Fibroblast of lung (primary cell): Measurements from ENCODE around the gene CYP1A2.

Experiments used
- CTCF ChIP-seq, 2 donors: IDR thresholded peaks in 1 of 2; conservative IDR thresholded peaks in 1 of 2; 1 replicate in 1 of 2; 2 replicates in 1 of 2; pipeline ENCODE4 v1.5.1; 2011 to 2012; ENCODE audit warnings: low read length in 2 of 2, control low read depth in 1 of 2, inconsistent platforms in 1 of 2, low read depth in 1 of 2, mild to moderate bottlenecking in 1 of 2
- EZH2 ChIP-seq: IDR thresholded peaks from 2 replicates; pipeline ENCODE4 v1.5.1; 2012; ENCODE audit warnings: low read length, control low read depth, mild to moderate bottlenecking; ENCODE audit errors: missing control alignments

- TF ChIP-seq CTCF (conservative IDR thresholded peaks at IDR 0.05 in 1 of 2, IDR thresholded peaks at IDR 0.05 in 1 of 2; ENCODE audit: low read depth in 1 of 2, low read length in 2 of 2) (no peak), EZH2 (no peak)
Observed at GRCh38 chr15:74754593-74755215, 6.1 kb downstream of the CYP1A2 start.
